HK-2 (cell line): ENCODE results near the gene IGF2.

ENCODE experiments used
- DNase-seq: peaks from one replicate; pipeline ENCODE4 v3.0.0-alpha.2; 2018; ENCODE audit not compliant: unreplicated experiment

IGF2 gene

GRCh38 chr11:2122907-2123627 is 16.1 kb downstream of the IGF2 start:
- no peak for DNase-seq

GRCh38 chr11:2122222-2122906 is 16.8 kb downstream of the IGF2 start:
- no peak for DNase-seq

GRCh38 chr11:2121227-2122130 is 17.7 kb downstream of the IGF2 start:
- DNase-seq = no peak

- no peak for DNase-seq
These were observed 18.7 kb downstream of the IGF2 start for GRCh38 chr11:2120359-2121100.

GRCh38 chr11:2118677-2119076 is 20.5 kb downstream of the IGF2 start:
- no peak for DNase-seq

- DNase-seq = no peak
These were observed 22.5 kb downstream of the IGF2 start for GRCh38 chr11:2116680-2117079.

GRCh38 chr11:2115308-2115707 is 23.9 kb downstream of the IGF2 start:
- no peak for DNase-seq

- DNase-seq = no peak
These were observed 24.6 kb downstream of the IGF2 start for GRCh38 chr11:2114430-2115241.

GRCh38 chr11:2113776-2114175 is 25.4 kb downstream of the IGF2 start:
- DNase-seq = no peak

GRCh38 chr11:2110521-2110920 is 28.7 kb downstream of the IGF2 start:
- DNase-seq = no peak

GRCh38 chr11:2109541-2110019 is 29.6 kb downstream of the IGF2 start:
- DNase-seq = no peak

- no peak for DNase-seq
These were observed 30.3 kb downstream of the IGF2 start for GRCh38 chr11:2108675-2109491.

- no peak for DNase-seq
These were observed 31.1 kb downstream of the IGF2 start for GRCh38 chr11:2107941-2108630.

GRCh38 chr11:2107521-2107920 is 31.7 kb downstream of the IGF2 start:
- no peak for DNase-seq

GRCh38 chr11:2106583-2107209 is 32.5 kb downstream of the IGF2 start:
- no peak for DNase-seq

GRCh38 chr11:2105511-2105910 is 33.7 kb downstream of the IGF2 start:
- no peak for DNase-seq

- no peak for DNase-seq
These were observed 34.4 kb downstream of the IGF2 start for GRCh38 chr11:2104524-2105440.
